Measurements from ENCODE around the gene MLC1.

The MLC1 gene

GRCh38 chr22:50072167-50072555, 13.1 kb downstream of the MLC1 start:
- Histone ChIP-seq H3K4me1 (no peaks in the 10 kb centered on the region), H3K4me2 (ENCODE audit: low read length) (no peak overlapping the region), H3K4me3 (ENCODE audit: low read depth, low read length) (no peak overlapping the region), H3K27me3 (ENCODE audit: control insufficient read depth, insufficient read depth, low read length) (no peaks in the 10 kb centered on the region), H3K27ac (no peak overlapping the region), H3K9me3 (ENCODE audit: control insufficient read depth, low read length) (no peaks in the 10 kb centered on the region), H3K36me3 (ENCODE audit: control insufficient read depth, insufficient read depth, low read length) (no peaks in the 10 kb centered on the region), H3K9ac (no peak overlapping the region), H2AFZ (no peak overlapping the region), H3K79me2 (no peaks in the 10 kb centered on the region)
- no peak for TF ChIP-seq CTCF (IDR thresholded peaks at IDR 0.05)

GRCh38 chr22:50071432-50072166, 13.6 kb downstream of the MLC1 start:
- Histone ChIP-seq H3K4me1 (no peaks in the 10 kb centered on the region), H2AFZ (no peak overlapping the region), H3K27me3 (ENCODE audit: control insufficient read depth, insufficient read depth, low read length) (no peaks in the 10 kb centered on the region), H3K9ac (no peak overlapping the region), H3K4me2 (ENCODE audit: low read length) (no peak overlapping the region), H3K36me3 (ENCODE audit: control insufficient read depth, insufficient read depth, low read length) (no peaks in the 10 kb centered on the region), H3K79me2 (no peaks in the 10 kb centered on the region), H3K4me3 (ENCODE audit: low read depth, low read length) (no peak overlapping the region), H3K9me3 (ENCODE audit: control insufficient read depth, low read length) (no peaks in the 10 kb centered on the region), H3K27ac (no peak overlapping the region)
- no peak for TF ChIP-seq CTCF (IDR thresholded peaks at IDR 0.05)

GRCh38 chr22:50070366-50070765, 14.9 kb downstream of the MLC1 start:
- H3K27ac ChIP-seq = no peak overlapping the region
- H3K9ac ChIP-seq = no peak overlapping the region
- H3K9me3 ChIP-seq (ENCODE audit: control insufficient read depth, low read length) = no peaks in the 10 kb centered on the region
- H3K4me1 ChIP-seq = no peaks in the 10 kb centered on the region
- H3K4me2 ChIP-seq (ENCODE audit: low read length) = no peak overlapping the region
- H3K36me3 ChIP-seq (ENCODE audit: control insufficient read depth, insufficient read depth, low read length) = no peaks in the 10 kb centered on the region
- no peak for TF ChIP-seq CTCF (IDR thresholded peaks at IDR 0.05)
- H2AFZ ChIP-seq = no peak overlapping the region
- no peaks in the 10 kb centered on the region for H3K27me3 ChIP-seq (ENCODE audit: control insufficient read depth, insufficient read depth, low read length)
- no peak overlapping the region for H3K4me3 ChIP-seq (ENCODE audit: low read depth, low read length)
- no peaks in the 10 kb centered on the region for H3K79me2 ChIP-seq

- H3K4me3 ChIP-seq (ENCODE audit: low read depth, low read length) = no peak overlapping the region
- H2AFZ ChIP-seq = no peak overlapping the region
- H3K9ac ChIP-seq = no peak overlapping the region
- no peaks in the 10 kb centered on the region for H3K27me3 ChIP-seq (ENCODE audit: control insufficient read depth, insufficient read depth, low read length)
- H3K36me3 ChIP-seq (ENCODE audit: control insufficient read depth, insufficient read depth, low read length) = no peaks in the 10 kb centered on the region
- no peak overlapping the region for H3K4me2 ChIP-seq (ENCODE audit: low read length)
- no peaks in the 10 kb centered on the region for H3K4me1 ChIP-seq
- no peaks in the 10 kb centered on the region for H3K9me3 ChIP-seq (ENCODE audit: control insufficient read depth, low read length)
- H3K79me2 ChIP-seq = no peaks in the 10 kb centered on the region
- H3K27ac ChIP-seq = no peak overlapping the region
- no peak for TF ChIP-seq CTCF (IDR thresholded peaks at IDR 0.05)
Observed at GRCh38 chr22:50068096-50068495, 17.1 kb downstream of the MLC1 start.

GRCh38 chr22:50067244-50067643, 18.0 kb downstream of the MLC1 start:
- H3K36me3 ChIP-seq (ENCODE audit: control insufficient read depth, insufficient read depth, low read length) = no peaks in the 10 kb centered on the region
- H3K9me3 ChIP-seq (ENCODE audit: control insufficient read depth, low read length) = no peaks in the 10 kb centered on the region
- H3K79me2 ChIP-seq = no peaks in the 10 kb centered on the region
- H3K4me2 ChIP-seq (ENCODE audit: low read length) = no peak overlapping the region
- no peak for TF ChIP-seq CTCF (IDR thresholded peaks at IDR 0.05)
- H3K27me3 ChIP-seq (ENCODE audit: control insufficient read depth, insufficient read depth, low read length) = no peaks in the 10 kb centered on the region
- H3K9ac ChIP-seq = no peak overlapping the region
- no peaks in the 10 kb centered on the region for H3K4me1 ChIP-seq
- no peak overlapping the region for H3K4me3 ChIP-seq (ENCODE audit: low read depth, low read length)
- no peak overlapping the region for H2AFZ ChIP-seq
- H3K27ac ChIP-seq = no peak overlapping the region
